DOHH2 (cell line): ENCODE data around the gene SMC5.
A peak's percentile ranks its signal among the peaks of the same experiment; 100 is the strongest.

ENCODE experiments used
- H3F3A ChIP-seq: fragments of 200-600 bp; sonication (generic), shearing (Covaris generic); 2 replicates; pipeline ENCODE4 v1.6.0; 2016; ENCODE audit warnings: antibody characterized with exemption, mild to moderate bottlenecking; ENCODE audit not compliant: control insufficient read depth, insufficient read depth
- H3K27ac ChIP-seq: fragments of 200-600 bp; sonication (generic); 2 replicates; pipeline ENCODE4 v1.5.1; 2014; ENCODE audit warnings: low read depth, mild to moderate bottlenecking, low read length, moderate library complexity
- H3K27me3 ChIP-seq: fragments of 200-600 bp; sonication (generic); 2 replicates; pipeline ENCODE4 v1.6.1; 2014; ENCODE audit warnings: mild to moderate bottlenecking, low read length, mixed read lengths; ENCODE audit not compliant: control insufficient read depth
- H3K36me3 ChIP-seq: fragments of 200-600 bp; sonication (generic); 2 replicates; pipeline ENCODE4 v1.6.1; 2014; ENCODE audit warnings: mild to moderate bottlenecking, low read length, moderate library complexity, mixed read lengths; ENCODE audit not compliant: control insufficient read depth
- H3K4me1 ChIP-seq: fragments of 200-600 bp; sonication (generic); 2 replicates; pipeline ENCODE4 v1.6.1; 2014; ENCODE audit warnings: mild to moderate bottlenecking, low read length, mixed read lengths; ENCODE audit not compliant: control insufficient read depth
- H3K4me2 ChIP-seq: fragments of 200-600 bp; sonication (generic); 2 replicates; pipeline ENCODE4 v1.6.0; 2014; ENCODE audit warnings: mild to moderate bottlenecking, low read length, moderate library complexity
- H3K4me3 ChIP-seq: fragments of 200-600 bp; sonication (generic); 2 replicates; pipeline ENCODE4 v1.5.1; 2014; ENCODE audit warnings: mild to moderate bottlenecking, low read length, mixed read lengths
- H3K79me2 ChIP-seq: fragments of 200-600 bp; sonication (generic); 2 replicates; pipeline ENCODE4 v1.6.1; 2014; ENCODE audit warnings: mild to moderate bottlenecking, low read length, mixed read lengths; ENCODE audit not compliant: control insufficient read depth
- H3K9me2 ChIP-seq: fragments of 200-600 bp; sonication (generic); replicated peaks from 2 replicates; pipeline ENCODE4 v1.6.1; 2014; ENCODE audit warnings: mild to moderate bottlenecking, low read length, mixed read lengths; ENCODE audit not compliant: control insufficient read depth
- H3K9me3 ChIP-seq: fragments of 200-600 bp; sonication (generic); 2 replicates; pipeline ENCODE4 v1.6.1; 2014; ENCODE audit warnings: antibody characterized with exemption, low read length, mixed read lengths; ENCODE audit not compliant: control insufficient read depth, insufficient read depth
- H4K20me1 ChIP-seq: fragments of 200-600 bp; sonication (generic); 2 replicates; pipeline ENCODE4 v1.6.0; 2014; ENCODE audit warnings: low read depth, mild to moderate bottlenecking, antibody characterized with exemption, low read length, moderate library complexity; ENCODE audit not compliant: control insufficient read depth, insufficient read depth
- CTCF ChIP-seq: fragments of 200-600 bp; sonication (generic); IDR thresholded peaks from one replicate; pipeline ENCODE4 v1.5.1; 2014; ENCODE audit warnings: antibody characterized with exemption, mild to moderate bottlenecking, low read depth, low read length; ENCODE audit not compliant: poor library complexity, severe bottlenecking
- EZH2phosphoT487 ChIP-seq: fragments of 200-600 bp; sonication (generic); IDR thresholded peaks from 2 replicates; pipeline ENCODE4 v1.6.1; 2017; ENCODE audit warnings: borderline replicate concordance, mild to moderate bottlenecking, antibody characterized with exemption, low read length, moderate library complexity, mixed read lengths

SMC5 gene

DNA sequence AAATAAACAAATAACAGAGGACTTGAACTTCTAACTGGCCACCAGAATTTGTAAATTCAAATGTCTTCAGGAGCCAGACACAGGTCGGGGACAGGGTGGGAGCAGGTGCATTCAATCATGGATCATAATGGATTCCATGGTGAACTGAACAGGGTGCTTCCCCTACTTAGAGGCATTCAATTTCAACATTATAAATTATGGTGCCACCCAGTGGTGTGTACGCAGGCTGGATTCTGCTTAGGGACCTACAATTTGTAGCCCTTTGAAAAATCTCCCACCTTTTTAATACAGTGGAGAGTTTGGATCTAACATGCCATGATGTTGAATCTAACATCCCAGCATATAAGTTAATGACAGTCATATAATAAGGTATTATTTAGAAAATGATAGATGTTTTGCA lies 133.4 kb downstream of the SMC5 start:
- Histone ChIP-seq H3K27ac (no peak overlapping the region), H4K20me1 (no peaks in the 10 kb centered on the region), H3K4me1 (peaks cover 4% of the 10 kb centered on the region), H3F3A (no peaks in the 10 kb centered on the region), H3K4me3 (no peak overlapping the region), H3K27me3 (peaks cover 9% of the 10 kb centered on the region), H3K79me2 (no peaks in the 10 kb centered on the region), H3K9me2 (no peaks in the 10 kb centered on the region), H3K36me3 (no peaks in the 10 kb centered on the region), H3K4me2 (no peak overlapping the region), H3K9me3 (no peaks in the 10 kb centered on the region)
- TF ChIP-seq EZH2phosphoT487, result no peak
- peak; percentile 46 for TF ChIP-seq CTCF

- Histone ChIP-seq H3K4me1 (peaks cover 10% of the 10 kb centered on the region), H3K27ac (no peak overlapping the region), H3K79me2 (no peaks in the 10 kb centered on the region), H3K9me3 (no peaks in the 10 kb centered on the region), H3K4me3 (no peak overlapping the region), H3K27me3 (peaks cover 9% of the 10 kb centered on the region), H3K36me3 (no peaks in the 10 kb centered on the region), H3K9me2 (no peaks in the 10 kb centered on the region), H3F3A (no peaks in the 10 kb centered on the region), H4K20me1 (no peaks in the 10 kb centered on the region), H3K4me2 (no peak overlapping the region)
- TF ChIP-seq CTCF (no peak), EZH2phosphoT487 (no peak)
Observed at GRCh38 chr9:70392850-70393249, 134.1 kb downstream of the SMC5 start.

DNA sequence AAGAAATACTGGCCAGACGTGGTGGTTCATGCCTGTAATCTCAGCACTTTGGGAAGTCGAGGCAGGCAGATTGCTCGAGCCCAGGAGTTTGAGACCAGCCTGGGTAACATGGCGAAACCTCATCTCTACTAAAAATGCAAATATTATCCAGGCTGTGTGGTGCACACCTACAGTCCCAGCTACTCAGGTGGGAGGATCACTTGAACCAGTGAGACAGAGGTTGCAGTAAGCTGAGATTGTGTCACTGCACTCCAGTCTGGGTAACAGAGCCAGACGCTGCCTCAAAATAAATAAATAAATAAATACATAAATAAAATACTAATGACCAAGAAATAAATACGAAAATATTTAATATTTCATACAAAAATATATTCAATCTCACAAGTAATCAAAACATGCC lies 136.9 kb downstream of the SMC5 start:
- Histone ChIP-seq H3K27ac (no peak overlapping the region), H4K20me1 (no peaks in the 10 kb centered on the region), H3F3A (no peaks in the 10 kb centered on the region), H3K27me3 (peaks cover 6% of the 10 kb centered on the region), H3K4me3 (no peak overlapping the region), H3K9me2 (no peaks in the 10 kb centered on the region), H3K79me2 (no peaks in the 10 kb centered on the region), H3K4me1 (peaks cover 21% of the 10 kb centered on the region), H3K9me3 (no peaks in the 10 kb centered on the region), H3K36me3 (no peaks in the 10 kb centered on the region), H3K4me2 (no peak overlapping the region)
- TF ChIP-seq EZH2phosphoT487 (no peak), CTCF (no peak)

- Histone ChIP-seq H3K27ac (no peak overlapping the region), H3K79me2 (no peaks in the 10 kb centered on the region), H3K27me3 (no peaks in the 10 kb centered on the region), H3K36me3 (no peaks in the 10 kb centered on the region), H3K4me2 (peak overlapping the region; percentile 46), H3K9me2 (no peaks in the 10 kb centered on the region), H3K4me3 (peak overlapping the region; percentile 41), H3F3A (no peaks in the 10 kb centered on the region), H4K20me1 (no peaks in the 10 kb centered on the region), H3K4me1 (peaks cover 21% of the 10 kb centered on the region), H3K9me3 (no peaks in the 10 kb centered on the region)
- TF ChIP-seq CTCF, result no peak
Observed at GRCh38 chr9:70398145-70398556, 139.4 kb downstream of the SMC5 start.
